B cell (primary cell): ENCODE measurements around the gene PUDP. TPM values are rescaled to one million over a fixed set of nuclear protein-coding genes. Genes with fewer than 3 reads are reported as not detected.

Experiments
- ATAC-seq: fragments of 200-7000 bp; cut with Tn5 transposase; one replicate; pipeline ENCODE4 v1.10.0; 2021; ENCODE audit warnings: low read depth, mild to moderate bottlenecking, moderate number of reproducible peaks, moderate library complexity
- CTCF ChIA-PET: fragments of 350-600 bp; sonication (Branson Sonifier 250); formaldehyde crosslinking; loops from one replicate; lab custom pipeline; 2021; ENCODE audit warnings: antibody characterized with exemption, inconsistent platforms; lab: Charles Lee
- POLR2A ChIA-PET: fragments of 350-600 bp; sonication (Branson Sonifier 250); formaldehyde crosslinking; loops from one replicate; lab custom pipeline; 2021; ENCODE audit warnings: antibody characterized with exemption; lab: Charles Lee
- DNase-seq: peaks from one replicate; pipeline ENCODE4 v3.0.0; 2013
- H2AFZ ChIP-seq: 2 replicates; pipeline ENCODE4 v1.6.1; 2012; ENCODE audit warnings: mild to moderate bottlenecking, low read depth, low read length; ENCODE audit not compliant: insufficient read depth, poor library complexity, severe bottlenecking
- H3K27ac ChIP-seq, 2 donors: 1 replicate in 1 of 2; 2 replicates in 1 of 2; pipeline ENCODE4 v1.5.1; 2012 to 2013; ENCODE audit warnings: low read length in 2 of 2, mild to moderate bottlenecking in 2 of 2, moderate library complexity in 1 of 2
- H3K27me3 ChIP-seq, 4 experiments: fragments of 200-600 bp in 1 of 4; sonication (generic) in 1 of 4; replicated peaks in 1 of 4; 1 replicate in 2 of 4; 2 replicates in 2 of 4; pipeline versions ENCODE4 v1.6.1 to v1.7.0; 2013 to 2016; ENCODE audit warnings: low read length in 3 of 4, mild to moderate bottlenecking in 2 of 4, mixed read lengths in 1 of 4, moderate library complexity in 1 of 4; ENCODE audit not compliant: insufficient read depth in 4 of 4, control insufficient read depth in 3 of 4; ENCODE audit errors: control extremely low read depth in 1 of 4
- H3K36me3 ChIP-seq, 2 experiments: replicated peaks in 1 of 2; 1 replicate in 1 of 2; 2 replicates in 1 of 2; pipeline versions ENCODE4 v1.6.1 to v1.7.1; 2013; ENCODE audit warnings: low read length in 1 of 2; ENCODE audit not compliant: insufficient read depth in 2 of 2, control insufficient read depth in 1 of 2; ENCODE audit errors: control extremely low read depth in 1 of 2, extremely low read depth in 1 of 2
- H3K4me1 ChIP-seq, 2 donors: fragments of 200-600 bp in 1 of 2; sonication (generic) in 1 of 2; 1 replicate in 1 of 2; 2 replicates in 1 of 2; pipeline versions ENCODE4 v1.5.1 to v1.6.1; 2013 to 2017; ENCODE audit warnings: low read length in 2 of 2; ENCODE audit not compliant: control insufficient read depth in 2 of 2, insufficient read depth in 2 of 2
- H3K4me2 ChIP-seq: replicated peaks from 2 replicates; pipeline ENCODE3; 2012; ENCODE audit warnings: mild to moderate bottlenecking, low read depth, low read length; ENCODE audit not compliant: poor library complexity, severe bottlenecking
- H3K4me3 ChIP-seq, 5 experiments: fragments of 200-600 bp in 1 of 5; sonication (generic) in 1 of 5; 1 replicate in 3 of 5; 2 replicates in 2 of 5; pipeline versions ENCODE4 v1.5.1 to v1.7.0; 2011 to 2016; ENCODE audit warnings: low read length in 4 of 5, mild to moderate bottlenecking in 4 of 5, low read depth in 2 of 5, control low read depth in 1 of 5, moderate library complexity in 1 of 5; ENCODE audit not compliant: insufficient read depth in 1 of 5; ENCODE audit errors: control extremely low read depth in 1 of 5, extremely low read depth in 1 of 5
- H3K79me2 ChIP-seq: fragments of 200-600 bp; sonication (generic); one replicate; pipeline ENCODE4 v1.6.0; 2016; ENCODE audit warnings: low read length; ENCODE audit not compliant: control insufficient read depth, insufficient read depth
- H3K9ac ChIP-seq: fragments of 200-600 bp; sonication (generic); 2 replicates; pipeline ENCODE4 v1.6.1; 2017; ENCODE audit warnings: mild to moderate bottlenecking, low read length, moderate library complexity
- H3K9me3 ChIP-seq, 3 donors: one replicate each; pipeline versions ENCODE4 v1.6.1 to v1.7.1; 2013; ENCODE audit warnings: low read length in 2 of 3; ENCODE audit not compliant: control insufficient read depth in 2 of 3, insufficient read depth in 1 of 3; ENCODE audit errors: control extremely low read depth in 1 of 3
- H4K20me1 ChIP-seq: 2 replicates; pipeline ENCODE4 v1.6.0; 2012; ENCODE audit warnings: mild to moderate bottlenecking, low read length; ENCODE audit not compliant: insufficient read depth, control insufficient read depth, poor library complexity, severe bottlenecking
- H3K27ac Mint-ChIP-seq: one replicate; pipeline ENCODE4 v1.8.0; 2021; ENCODE audit warnings: mixed read lengths
- H3K27me3 Mint-ChIP-seq: one replicate; pipeline ENCODE4 v1.8.0; 2021; ENCODE audit warnings: mixed read lengths
- H3K4me1 Mint-ChIP-seq: one replicate; pipeline ENCODE4 v1.8.0; 2021; ENCODE audit warnings: mixed read lengths
- H3K4me3 Mint-ChIP-seq: one replicate; pipeline ENCODE4 v1.8.0; 2021; ENCODE audit warnings: mixed read lengths
- H3K9me3 Mint-ChIP-seq: one replicate; pipeline ENCODE4 v1.8.0; 2022; ENCODE audit warnings: mixed read lengths; ENCODE audit not compliant: insufficient read depth
- EZH2 ChIP-seq: IDR thresholded peaks from 2 replicates; pipeline ENCODE4 v1.6.1; 2012; ENCODE audit warnings: borderline replicate concordance, low read depth, mild to moderate bottlenecking, moderate library complexity, low read length; ENCODE audit not compliant: insufficient read depth, poor library complexity, severe bottlenecking
- WGBS: methylation state at CpG from one replicate; pipeline ENCODE4 v1.1.5; 2013; ENCODE audit warnings: missing lambda C conversion rate; ENCODE audit not compliant: insufficient coverage; 5-methylcytosine and 5-hydroxymethylcytosine counted together
- intact Hi-C: fragments of 100-400 bp; cut with micrococcal nuclease; formaldehyde crosslinking; loops from one replicate; pipeline ENCODE4 v1.10.0; 2022
- polyA plus RNA-seq: library from polyadenylated mRNA; depleted of rRNA; stranded (reverse); fragments of >200 nt; gene quantifications from 2 replicates; pipeline ENCODE4 v1.2.3, GENCODE V29; 2012
- total RNA-seq, 2 donors: library from RNA; stranded (reverse); fragments of 120-200 nt in 1 of 2; gene quantifications; 1 replicate in 1 of 2; 2 replicates in 1 of 2; pipeline versions ENCODE4 v1.2.3 to v1.2.4, GENCODE V29; 2013 to 2022
- TF ChIP-seq, protein P1 (sequence below): fragments of 200-600 bp; IDR thresholded peaks from one replicate; pipeline ENCODE4 v1.8.0; 2022; ENCODE audit warnings: antibody characterized with exemption, mild to moderate bottlenecking

Gene PUDP
- total and polyA plus RNA-seq, 2 donors (not counting 1 experiment from before 2014, with no cell fraction given): 12.8 to 14.1 TPM

DNA sequence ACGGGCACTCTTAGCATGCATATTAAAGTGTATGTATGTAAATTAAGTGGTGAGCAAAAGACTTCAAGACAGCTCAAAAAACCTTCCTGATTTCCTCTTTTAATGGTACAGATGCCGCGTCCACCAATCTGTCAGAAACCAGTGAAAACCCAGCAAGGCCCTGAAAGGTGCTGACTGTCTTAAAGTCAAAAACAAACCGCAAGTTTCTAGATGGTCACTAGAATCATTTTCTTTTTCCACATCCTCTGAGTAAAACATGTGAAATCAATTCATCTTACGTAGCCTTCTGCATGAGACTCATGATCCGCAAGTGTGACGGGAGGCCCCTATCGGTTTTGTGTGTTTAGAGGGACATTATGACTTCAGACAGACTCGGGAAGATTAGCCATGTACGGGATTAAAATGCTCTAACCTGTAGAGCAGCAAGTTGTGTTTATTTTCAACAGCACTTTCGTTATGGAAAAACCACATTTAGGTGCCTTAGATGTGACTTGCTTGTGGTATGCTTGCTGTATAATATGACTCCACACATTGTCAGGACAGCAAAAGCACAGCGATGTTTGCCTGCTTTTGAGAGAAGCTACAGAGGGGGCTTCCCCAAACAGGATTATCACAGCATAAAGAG is 88.6 kb downstream of the PUDP start:
- Histone ChIP-seq H3K9me3 (no peaks in the 10 kb centered on the region), H3K27ac (peak overlapping the region in 1 of 2 donors; percentile 24), H3K36me3 (no peaks in the 10 kb centered on the region), H3K4me3 (peak overlapping the region in 1 of 5 experiments; percentile 50), H3K79me2 (peaks cover 6% of the 10 kb centered on the region), H3K4me1 (peaks cover 59 to 61% of the 10 kb centered on the region in 2 donors), H3K4me2 (peak overlapping the region; percentile 53), H3K9ac (peak overlapping the region; percentile 25), H4K20me1 (no peaks in the 10 kb centered on the region), H3K27me3 (no peaks in the 10 kb centered on the region), H2AFZ (peak overlapping the region; percentile 21)
- ChIA-PET POLR2A (no interaction called here), CTCF (no interaction called here)
- H3K27ac Mint-ChIP-seq: peak overlapping the region; percentile 43
- no peaks in the 10 kb centered on the region for H3K9me3 Mint-ChIP-seq
- H3K4me3 Mint-ChIP-seq: peak overlapping the region; percentile 49
- H3K4me1 Mint-ChIP-seq: peaks cover 60% of the 10 kb centered on the region
- peak; percentile 70 for ATAC-seq
- H3K27me3 Mint-ChIP-seq: no peaks in the 10 kb centered on the region
- no peak for TF ChIP-seq EZH2
- TF ChIP-seq, protein P1, sequence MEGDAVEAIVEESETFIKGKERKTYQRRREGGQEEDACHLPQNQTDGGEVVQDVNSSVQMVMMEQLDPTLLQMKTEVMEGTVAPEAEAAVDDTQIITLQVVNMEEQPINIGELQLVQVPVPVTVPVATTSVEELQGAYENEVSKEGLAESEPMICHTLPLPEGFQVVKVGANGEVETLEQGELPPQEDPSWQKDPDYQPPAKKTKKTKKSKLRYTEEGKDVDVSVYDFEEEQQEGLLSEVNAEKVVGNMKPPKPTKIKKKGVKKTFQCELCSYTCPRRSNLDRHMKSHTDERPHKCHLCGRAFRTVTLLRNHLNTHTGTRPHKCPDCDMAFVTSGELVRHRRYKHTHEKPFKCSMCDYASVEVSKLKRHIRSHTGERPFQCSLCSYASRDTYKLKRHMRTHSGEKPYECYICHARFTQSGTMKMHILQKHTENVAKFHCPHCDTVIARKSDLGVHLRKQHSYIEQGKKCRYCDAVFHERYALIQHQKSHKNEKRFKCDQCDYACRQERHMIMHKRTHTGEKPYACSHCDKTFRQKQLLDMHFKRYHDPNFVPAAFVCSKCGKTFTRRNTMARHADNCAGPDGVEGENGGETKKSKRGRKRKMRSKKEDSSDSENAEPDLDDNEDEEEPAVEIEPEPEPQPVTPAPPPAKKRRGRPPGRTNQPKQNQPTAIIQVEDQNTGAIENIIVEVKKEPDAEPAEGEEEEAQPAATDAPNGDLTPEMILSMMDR: no peak
- 20% methylated on average over 1 of the region's 12 CpGs for WGBS
- intact Hi-C loops: no loop called here
- peak; percentile 59 for DNase-seq

- H3K36me3 ChIP-seq: peaks cover 0 to 2% of the 10 kb centered on the region in 2 experiments
- DNase-seq (peak; percentile 20), ATAC-seq (no peak)
- H3K4me1 ChIP-seq: peaks cover 71 to 73% of the 10 kb centered on the region in 2 donors
- 0% methylated on average over 1 of the region's 10 CpGs for WGBS
- Mint-ChIP-seq H3K9me3 (no peaks in the 10 kb centered on the region), H3K27me3 (no peaks in the 10 kb centered on the region), H3K4me1 (peaks cover 65% of the 10 kb centered on the region), H3K27ac (peak overlapping the region; percentile 70), H3K4me3 (peak overlapping the region; percentile 54)
- ChIA-PET CTCF (no interaction called here), POLR2A (no interaction called here)
- TF ChIP-seq, protein P1: no peak
- TF ChIP-seq EZH2: no peak
- peaks cover 0 to 4% (median 0%) of the 10 kb centered on the region in 3 donors for H3K9me3 ChIP-seq
- peaks cover 11% of the 10 kb centered on the region for H3K79me2 ChIP-seq
- peak overlapping the region in 2 of 5 experiments; percentile 9 to 50 for H3K4me3 ChIP-seq
- H2AFZ ChIP-seq: no peak overlapping the region
- H3K4me2 ChIP-seq: peak overlapping the region; percentile 62
- H3K27me3 ChIP-seq: no peaks in the 10 kb centered on the region
- no peaks in the 10 kb centered on the region for H4K20me1 ChIP-seq
- H3K27ac ChIP-seq: peak overlapping the region; percentile 15 to 62
- H3K9ac ChIP-seq: peak overlapping the region; percentile 28
- intact Hi-C loops: no loop called here
Observed at GRCh38 chrX:7055386-7056137, 92.4 kb downstream of the PUDP start.
